NCI-H2227 (cell line): ENCODE measurements around the gene CNTNAP2.

Source experiments
- DNase-seq: peaks from one replicate; lab custom pipeline; 2025; ENCODE audit not compliant: unreplicated experiment; lab: John Stamatoyannopoulos, UW

CNTNAP2 gene

GRCh38 chr7:148155000-148155399 is 2038.4 kb downstream of the CNTNAP2 start:
- no peak for DNase-seq

- no peak for DNase-seq
Observed at GRCh38 chr7:148155826-148156225, 2039.2 kb downstream of the CNTNAP2 start.

DNA sequence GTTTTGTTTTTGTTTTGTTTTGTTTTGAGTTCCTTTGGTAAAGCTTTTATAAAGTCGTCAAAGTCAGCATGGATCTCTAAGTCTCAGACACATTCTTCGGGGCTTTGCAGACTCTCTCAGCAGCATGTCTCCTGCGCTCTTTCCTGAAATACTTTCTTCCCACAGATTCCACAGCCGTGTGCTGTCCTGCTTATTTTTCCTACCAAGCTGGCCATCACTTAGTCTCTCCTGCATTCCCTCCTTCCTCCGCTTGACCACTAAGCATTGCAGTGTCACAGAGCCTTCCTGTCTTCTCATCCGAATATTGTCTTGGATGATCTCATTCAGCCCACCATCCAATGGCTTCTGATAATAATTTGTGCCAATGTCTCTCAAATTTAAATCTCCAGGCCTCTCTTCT is 2039.6 kb downstream of the CNTNAP2 start:
- DNase-seq, result no peak

DNA sequence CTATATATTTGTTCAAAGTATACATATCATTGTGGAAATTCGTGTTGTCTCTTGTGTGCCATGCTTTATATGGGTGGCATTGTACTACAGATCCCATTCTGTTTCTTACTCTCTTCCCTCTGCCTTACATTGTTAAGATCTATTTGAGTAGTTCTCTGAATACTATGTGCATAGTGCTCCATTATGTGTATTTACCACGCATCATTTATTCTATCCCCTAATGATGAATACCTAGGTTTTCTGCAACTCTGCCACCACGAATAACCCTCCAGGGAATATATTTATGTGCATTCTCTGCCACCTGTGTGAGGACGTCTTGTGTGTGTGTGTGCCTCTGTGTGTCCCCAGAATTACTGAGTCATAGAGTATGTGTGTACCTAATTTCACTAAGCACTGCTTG is 2042.7 kb downstream of the CNTNAP2 start:
- no peak for DNase-seq

- no peak for DNase-seq
Observed at GRCh38 chr7:148161776-148162175, 2045.2 kb downstream of the CNTNAP2 start.

- no peak for DNase-seq
Observed at GRCh38 chr7:148162808-148163207, 2046.2 kb downstream of the CNTNAP2 start.

DNA sequence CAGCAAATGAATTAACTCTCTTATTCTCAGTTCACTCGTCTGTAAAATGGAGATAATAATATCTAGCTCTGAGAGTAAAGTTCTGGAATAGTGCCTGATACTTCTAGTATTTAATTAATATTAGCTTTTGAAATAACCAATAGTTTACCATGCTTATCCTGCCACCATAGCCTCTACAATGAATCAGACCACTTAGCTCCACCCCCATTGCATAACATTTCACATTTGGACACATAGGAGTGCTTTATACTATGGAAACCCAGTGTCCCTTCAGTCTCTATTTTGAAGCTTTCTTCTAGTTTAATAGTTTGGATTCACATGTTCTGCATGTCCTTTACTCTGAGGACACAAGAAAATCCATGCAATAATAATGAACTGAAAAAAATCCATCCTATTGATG is 2046.6 kb downstream of the CNTNAP2 start:
- no peak for DNase-seq

DNA sequence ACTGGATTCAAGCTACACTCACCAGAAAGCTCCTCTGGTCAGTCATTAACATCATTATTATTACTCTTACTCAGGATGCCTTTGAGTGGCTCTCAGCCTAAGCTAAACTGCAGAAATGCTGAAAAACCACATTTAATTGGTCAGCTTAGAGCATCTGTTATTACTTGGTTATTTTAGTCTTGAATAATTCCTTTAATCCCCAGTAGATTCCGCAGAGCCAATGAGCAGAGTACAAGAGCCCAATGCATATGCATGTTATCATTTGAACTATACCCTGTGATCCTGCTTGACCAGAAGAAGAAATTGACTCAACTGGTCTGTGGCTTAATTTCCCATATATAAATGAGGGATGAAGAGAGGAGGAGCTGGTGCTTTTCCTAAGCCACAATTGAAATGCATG is 2056.3 kb downstream of the CNTNAP2 start:
- no peak for DNase-seq

- peak; percentile 56 for DNase-seq
Observed at GRCh38 chr7:148173369-148173768, 2056.8 kb downstream of the CNTNAP2 start.

DNA sequence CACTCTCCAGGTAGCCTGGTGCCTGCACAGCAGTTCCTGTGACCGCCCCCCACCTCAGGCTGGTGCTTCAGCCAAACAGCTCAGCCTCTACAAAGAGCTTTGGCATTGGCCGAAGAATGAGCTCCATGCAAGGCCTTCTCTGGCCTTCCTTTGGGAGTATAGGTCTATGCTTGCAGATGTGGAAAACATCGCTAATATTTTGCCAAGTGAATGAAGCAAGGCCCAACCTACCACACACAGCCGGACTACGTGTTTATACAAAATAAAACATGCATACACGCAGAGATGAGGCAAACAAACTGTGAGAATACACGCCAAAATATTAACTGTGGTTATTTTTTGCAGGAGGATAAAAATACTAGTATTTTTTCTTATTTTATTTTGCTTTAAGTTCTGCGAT is 2057.8 kb downstream of the CNTNAP2 start:
- no peak for DNase-seq

DNA sequence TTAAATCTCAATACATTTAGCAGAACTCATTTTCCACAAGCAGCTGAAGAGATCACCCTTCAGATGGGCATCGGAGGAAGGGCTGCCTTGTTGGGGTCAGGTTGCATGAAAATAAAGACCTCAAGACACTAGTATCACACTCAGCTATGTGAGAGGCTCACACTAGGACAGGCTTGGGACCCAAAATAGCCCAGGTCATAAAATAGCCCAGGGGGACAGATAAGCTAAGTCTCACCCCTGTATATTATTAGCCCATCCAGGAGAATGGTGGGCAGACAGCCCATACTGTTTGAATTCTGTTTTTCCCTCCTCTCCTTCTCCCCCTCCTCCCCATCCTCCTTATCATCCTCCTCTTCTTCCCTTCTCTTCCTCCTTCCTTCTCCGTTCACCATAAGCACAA is 2058.9 kb downstream of the CNTNAP2 start:
- DNase-seq, result no peak

- no peak for DNase-seq
Observed at GRCh38 chr7:148177972-148178371, 2061.4 kb downstream of the CNTNAP2 start.

DNA sequence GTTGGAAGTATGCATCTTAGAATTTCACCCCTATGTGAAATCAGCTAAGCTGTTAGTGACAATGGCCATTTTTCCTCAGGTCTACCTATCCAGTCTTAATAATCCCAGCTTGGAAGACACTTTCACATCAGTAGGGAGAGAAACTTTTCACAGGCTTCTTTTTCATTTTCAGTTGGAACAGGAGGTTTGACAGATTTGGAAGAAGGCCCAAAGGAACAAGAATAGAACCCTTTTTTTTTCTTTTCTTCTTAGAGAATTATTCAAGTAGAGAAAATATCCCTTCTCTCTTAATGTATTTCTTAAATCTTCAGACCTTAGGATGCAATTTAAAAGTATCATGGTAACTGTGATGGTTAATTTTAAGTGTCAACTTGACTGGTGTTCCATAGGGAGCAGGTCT is 2063.5 kb downstream of the CNTNAP2 start:
- no peak for DNase-seq

DNA sequence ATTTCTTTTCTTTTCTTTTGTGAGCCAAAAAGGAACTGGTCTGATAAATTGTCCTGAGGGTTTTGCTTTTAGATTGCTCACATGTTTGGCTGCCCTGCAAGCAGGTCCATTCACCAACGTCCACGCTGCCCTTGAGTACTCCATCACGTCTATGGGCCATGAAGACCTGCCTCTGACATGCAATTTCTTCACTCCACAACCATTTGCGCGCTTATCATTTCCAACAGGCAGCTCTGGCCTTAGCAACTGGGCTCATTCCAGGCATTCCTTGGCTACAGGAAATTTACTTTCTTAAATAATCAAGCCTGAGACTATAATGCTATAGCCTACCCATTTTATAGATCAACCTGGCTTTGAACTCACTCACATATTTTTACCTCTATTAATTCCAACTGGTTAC is 2065.7 kb downstream of the CNTNAP2 start:
- no peak for DNase-seq

DNA sequence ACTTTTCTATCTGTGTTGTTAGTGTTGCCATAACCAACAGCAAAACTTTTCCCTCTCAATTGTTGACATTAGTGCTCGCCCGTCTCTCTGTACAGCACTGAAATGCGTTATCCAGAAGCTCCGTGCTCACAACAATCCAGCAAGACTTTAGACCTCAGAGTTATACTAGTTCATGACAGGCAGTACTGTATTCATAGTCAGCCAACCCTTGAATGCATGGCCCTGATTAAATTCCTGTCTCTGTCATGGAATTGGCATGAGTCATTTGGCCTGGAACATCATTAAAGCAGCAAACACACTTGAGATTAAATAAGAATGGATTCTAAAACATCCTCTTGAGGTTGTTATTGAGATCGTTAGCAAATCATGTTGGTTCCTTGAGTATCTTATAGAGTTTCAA is 2068.4 kb downstream of the CNTNAP2 start:
- no peak for DNase-seq

DNA sequence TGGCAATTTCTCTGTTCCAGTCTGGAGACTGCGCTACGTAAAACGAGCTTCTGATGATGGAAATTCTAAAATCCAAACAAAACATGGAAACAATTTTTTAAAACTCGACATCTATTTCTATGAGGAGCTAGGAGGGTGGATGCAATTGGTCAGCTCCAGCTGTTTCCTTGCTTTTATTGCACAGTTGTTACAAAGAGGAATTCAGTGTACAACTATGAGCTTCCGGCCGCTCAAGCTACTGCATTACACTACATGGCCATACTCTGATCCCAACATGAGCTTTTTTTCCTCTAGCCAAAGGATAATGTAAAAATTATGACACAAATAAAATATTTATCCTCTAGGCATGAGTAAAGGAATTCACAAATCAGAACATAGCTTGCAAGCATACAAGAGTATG is 2070.9 kb downstream of the CNTNAP2 start:
- no peak for DNase-seq

GRCh38 chr7:148191391-148192065 is 2074.9 kb downstream of the CNTNAP2 start:
- DNase-seq, result no peak

DNA sequence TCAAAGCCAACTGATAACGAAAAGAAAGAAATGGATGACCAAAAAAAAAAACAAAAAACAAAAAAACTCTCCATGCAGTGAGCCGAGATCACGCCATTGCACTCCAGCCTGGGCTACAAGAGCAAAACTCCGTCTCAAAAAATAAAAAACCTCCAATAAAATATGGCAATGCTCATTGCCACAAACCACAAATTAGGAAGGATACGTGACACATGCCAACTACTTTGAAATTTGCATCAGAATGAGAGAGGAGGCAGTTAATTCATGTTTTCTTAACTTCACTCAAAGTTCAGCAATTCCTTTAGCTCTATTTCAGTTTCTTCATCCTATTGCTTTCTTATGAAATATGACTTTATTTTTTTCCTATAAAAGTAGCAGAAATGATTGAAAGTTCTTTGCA is 2075.9 kb downstream of the CNTNAP2 start:
- no peak for DNase-seq

GRCh38 chr7:148201992-148202391 is 2085.4 kb downstream of the CNTNAP2 start:
- peak; percentile 24 for DNase-seq

DNA sequence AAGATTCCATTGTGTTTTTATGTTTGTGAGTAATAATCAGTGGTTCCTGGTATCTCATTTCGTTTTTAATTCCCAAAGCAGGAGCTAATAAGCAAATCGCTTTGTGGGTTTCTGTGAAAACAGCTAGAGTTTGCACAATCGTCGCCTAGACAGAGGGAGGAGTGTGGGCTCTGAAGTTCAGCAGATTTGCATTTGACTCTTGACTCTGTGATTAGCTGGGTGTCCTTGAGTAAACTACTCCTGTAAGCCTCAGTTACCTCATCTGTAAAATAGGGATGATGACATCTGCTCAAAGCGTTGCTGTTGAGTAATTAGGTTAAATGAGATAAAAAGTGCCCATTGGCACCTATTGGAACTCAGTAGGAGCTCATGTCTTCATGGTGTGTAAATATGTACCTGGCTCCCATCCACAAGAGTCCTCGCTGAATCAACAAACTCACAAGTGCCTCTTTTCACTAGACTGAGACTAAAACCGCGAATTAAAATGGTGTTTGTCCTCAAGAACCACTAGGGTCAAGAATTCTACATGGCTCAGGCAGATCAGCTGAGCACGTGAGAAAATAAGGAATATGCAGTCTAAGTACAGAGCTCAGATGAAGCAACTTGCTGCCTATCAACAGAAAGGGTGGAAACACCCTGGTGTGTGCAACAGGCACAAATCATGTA is 2088.2 kb downstream of the CNTNAP2 start:
- no peak for DNase-seq

DNA sequence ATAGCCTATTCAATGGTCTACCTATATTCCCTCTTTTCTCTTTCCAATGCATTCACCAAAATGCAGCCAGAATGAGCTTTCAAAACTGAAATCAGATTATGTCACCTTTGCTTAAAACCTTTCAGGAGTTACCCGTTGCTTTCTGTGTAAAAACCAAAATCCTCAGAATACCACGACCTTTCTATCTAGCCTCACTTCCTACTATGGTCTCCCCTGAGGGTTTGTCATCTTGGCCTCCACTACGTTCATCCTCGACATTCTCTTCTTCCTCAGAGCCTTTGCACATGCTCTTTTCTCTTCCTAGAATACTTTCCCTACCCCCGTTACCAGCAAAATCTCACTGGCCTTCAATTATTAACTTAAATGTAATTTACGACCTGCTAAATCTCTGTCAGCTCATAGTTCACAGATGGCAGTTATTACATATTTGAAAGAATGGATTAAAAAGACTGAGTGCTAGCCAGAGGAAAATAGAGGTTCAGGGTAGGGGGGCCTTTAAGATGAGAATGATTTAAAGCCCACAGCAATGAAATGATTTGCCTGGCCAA is 2093.1 kb downstream of the CNTNAP2 start:
- DNase-seq, result no peak

GRCh38 chr7:148210804-148211325 is 2094.3 kb downstream of the CNTNAP2 start:
- no peak for DNase-seq
